ENCODE results near the gene LYSMD2. TPM values are rescaled to one million over a fixed set of nuclear protein-coding genes. Genes with fewer than 3 reads are reported as not detected.
A peak's percentile ranks its signal among the peaks of the same experiment; 100 is the strongest.

LYSMD2 gene
- total and polyA plus RNA-seq, 9 of the 15 experiments (the other 6 are each of a cell fraction or from before 2014, with no cell fraction given): 4.3 to 30.3 (median 9.8) TPM

- TF ChIP-seq CXXC5 (CRISPR knock-in tag; IDR thresholded peaks at IDR 0.05): peak; percentile 96
- peak; percentile 94 for TF ChIP-seq PHF20 (IDR thresholded peaks at IDR 0.05; ENCODE audit: partially characterized antibody)
- TF ChIP-seq HINFP (tag; conservative IDR thresholded peaks at IDR 0.05; ENCODE audit: low read depth): no peak
- TF ChIP-seq ZNF224 (CRISPR knock-in tag; IDR thresholded peaks at IDR 0.05): peak; percentile 87
- 0 out of 2 replicates have a peak, but pooled peaks have one; percentile 26 for TF ChIP-seq GMEB1 (CRISPR knock-in tag; IDR thresholded peaks at IDR 0.05)
- peak; percentile 86 for TF ChIP-seq NCOA6 (IDR thresholded peaks at IDR 0.05)
- TF ChIP-seq THRA (IDR thresholded peaks at IDR 0.05): no peak
- no peak for TF ChIP-seq ZNF174 (CRISPR knock-in tag; IDR thresholded peaks at IDR 0.05)
- TF ChIP-seq MTA1 (IDR thresholded peaks at IDR 0.05; ENCODE audit: borderline replicate concordance): peak; percentile 97
- TF ChIP-seq NCOA1 (IDR thresholded peaks at IDR 0.05; ENCODE audit: low read depth): peak; percentile 90
- TF ChIP-seq E2F4 (CRISPR knock-in tag; IDR thresholded peaks at IDR 0.05; ENCODE audit: low read depth): peak; percentile 85; the same call in 1 of the 2 replicates
- TF ChIP-seq FOXJ2 (tag; IDR thresholded peaks at IDR 0.05): peak; percentile 50; the same call in 1 of the 2 replicates
- TF ChIP-seq ZBTB9 (CRISPR knock-in tag; IDR thresholded peaks at IDR 0.05): peak; percentile 83
- no peak; the same call in 1 of the 2 replicates for TF ChIP-seq NFIC (IDR thresholded peaks at IDR 0.05)
- TF ChIP-seq CBX3 (IDR thresholded peaks at IDR 0.05; ENCODE audit: borderline replicate concordance in 1 of 2, low read length in 2 of 2): peak in 1 of 2 experiments; percentile 96; a peak in 1 of 3 replicates
- TF ChIP-seq ESRRA (IDR thresholded peaks at IDR 0.05; ENCODE audit: borderline replicate concordance, low read depth): 0 out of 2 replicates have a peak, but pooled peaks have one; percentile 28
- peak; percentile 93 for TF ChIP-seq CTBP1 (IDR thresholded peaks at IDR 0.05; ENCODE audit: borderline replicate concordance)
- TF ChIP-seq NR3C1 (CRISPR knock-in tag; IDR thresholded peaks at IDR 0.05): peak; percentile 96
- 0 out of 2 replicates have a peak, but pooled peaks have one; percentile 47 for TF ChIP-seq HDAC8 (tag; IDR thresholded peaks at IDR 0.05)
- peak; percentile 78; the same call in 1 of the 2 replicates for TF ChIP-seq E2F3 (CRISPR knock-in tag; IDR thresholded peaks at IDR 0.05)
- peak in 1 of 2 experiments; percentile 91; a peak in 2 of 4 replicates for TF ChIP-seq SRF (CRISPR knock-in tag; IDR thresholded peaks at IDR 0.05)
These were observed 56.0 kb downstream of the LYSMD2 start, which contains the start of gene SCG3 (continued) for GRCh38 chr15:51681303-51681963.

Data from K562 (cell line).